ENCODE measurements around the gene DUOXA2.

Gene DUOXA2

GRCh38 chr15:45088801-45089711 lies 25.1 kb upstream of the DUOXA2 start:
- H3K9me3 ChIP-seq (ENCODE audit: control insufficient read depth, insufficient read depth, low read depth, low read length): no peaks in the 10 kb centered on the region
- POLR2A ChIA-PET: no interaction called here
- H3K27ac ChIP-seq (ENCODE audit: extremely low read depth, low read depth, low read length): no peak overlapping the region; the same call in 1 of the 2 replicates
- H3K4me3 ChIP-seq (ENCODE audit: low read depth, low read length): no peak overlapping the region
- H3K4me1 ChIP-seq (ENCODE audit: control insufficient read depth, insufficient read depth, low read length): peaks cover 3% of the 10 kb centered on the region; the same call in 1 of the 2 replicates
- no peaks in the 10 kb centered on the region for H3K36me3 ChIP-seq (ENCODE audit: control insufficient read depth in 2 of 2, insufficient read depth in 1 of 2, low read length in 2 of 2)
- CTCF ChIA-PET: interaction anchor here (0.7 to 1.4 kb wide), 3 partner anchors 29 to 342 kb away, joined by 3 to 5 read pairs (median 4); no protein-coding TSS in a partner anchor
- TF ChIP-seq ZNF335 (tag by site-specific recombination; conservative IDR thresholded peaks at IDR 0.05): no peak
- no peak for TF ChIP-seq ZNF302 (tag by site-specific recombination; IDR thresholded peaks at IDR 0.05; ENCODE audit: low read depth)
- no peak; the same call in 1 of the 2 replicates for TF ChIP-seq PATZ1 (tag by site-specific recombination; IDR thresholded peaks at IDR 0.05)
- 0 out of 2 replicates have a peak, but pooled peaks have one; percentile 20 for TF ChIP-seq ZIC2 (tag by site-specific recombination; IDR thresholded peaks at IDR 0.05)
- no peak for TF ChIP-seq ZNF548 (tag by site-specific recombination; IDR thresholded peaks at IDR 0.05)
- 0 out of 2 replicates have a peak, but pooled peaks have one; percentile 14 for TF ChIP-seq ZNF692 (tag by site-specific recombination; IDR thresholded peaks at IDR 0.05)
- TF ChIP-seq ZNF280D (tag by site-specific recombination; IDR thresholded peaks at IDR 0.05): no peak
- peak; percentile 33; the same call in 1 of the 2 replicates for TF ChIP-seq GLIS1 (tag by site-specific recombination; IDR thresholded peaks at IDR 0.05)
- no peak for TF ChIP-seq ZSCAN5A (tag by site-specific recombination; IDR thresholded peaks at IDR 0.05)
- 0 out of 2 replicates have a peak, but pooled peaks have one; percentile 47 for TF ChIP-seq ZNF10 (tag by site-specific recombination; IDR thresholded peaks at IDR 0.05)
- TF ChIP-seq ZNF768 (tag by site-specific recombination; IDR thresholded peaks at IDR 0.05): no peak
- no peak for TF ChIP-seq ZBTB21 (tag by site-specific recombination; IDR thresholded peaks at IDR 0.05)
- no peak for TF ChIP-seq ZNF830 (tag by site-specific recombination; IDR thresholded peaks at IDR 0.05; ENCODE audit: low read depth)
- TF ChIP-seq ZNF621 (tag by site-specific recombination; IDR thresholded peaks at IDR 0.05): no peak
- no peak for TF ChIP-seq ZNF660 (tag by site-specific recombination; IDR thresholded peaks at IDR 0.05)
- TF ChIP-seq ZNF529 (tag by site-specific recombination; IDR thresholded peaks at IDR 0.05; ENCODE audit: insufficient replicate concordance): no peak
- TF ChIP-seq ZNF404 (tag by site-specific recombination; IDR thresholded peaks at IDR 0.05): no peak
- peak; percentile 23; the same call in 1 of the 2 replicates for TF ChIP-seq GLIS2 (tag by site-specific recombination; IDR thresholded peaks at IDR 0.05)
- TF ChIP-seq ZNF2 (tag by site-specific recombination; IDR thresholded peaks at IDR 0.05): no peak
- TF ChIP-seq ZNF366 (tag by site-specific recombination; conservative IDR thresholded peaks at IDR 0.05): peak; percentile 72
- 0 out of 2 replicates have a peak, but pooled peaks have one; percentile 35 for TF ChIP-seq WT1 (tag by site-specific recombination; IDR thresholded peaks at IDR 0.05)
- peak; percentile 57; the same call in 1 of the 2 replicates for TF ChIP-seq KLF17 (tag by site-specific recombination; IDR thresholded peaks at IDR 0.05)
- TF ChIP-seq ZNF610 (tag by site-specific recombination; IDR thresholded peaks at IDR 0.05; ENCODE audit: borderline replicate concordance): no peak
- no peak for TF ChIP-seq ZNF140 (tag by site-specific recombination; IDR thresholded peaks at IDR 0.05)
- no peak for TF ChIP-seq ZNF560 (tag by site-specific recombination; IDR thresholded peaks at IDR 0.05; ENCODE audit: borderline replicate concordance)
- TF ChIP-seq PRDM6 (tag by site-specific recombination; IDR thresholded peaks at IDR 0.05): no peak

All from HEK293 (cell line).